CD4-positive, CD25-positive, alpha-beta regulatory T cell (primary cell): ENCODE data around the gene ZC3HAV1L. TPM values are rescaled to one million over a fixed set of nuclear protein-coding genes. Genes with fewer than 3 reads are reported as not detected.
A peak's percentile ranks its signal among the peaks of the same experiment; 100 is the strongest.
"Not testable (repeated sequence)": the region's sequence is repeated elsewhere in the genome, so short reads cannot be mapped to it uniquely, and the experiment has no call there.

ENCODE experiments used
- ATAC-seq, 2 donors: fragments of 150-1000 bp; cut with Tn5 transposase; one replicate each; pipeline ENCODE4 v1.10.0; 2021; ENCODE audit warnings: low read depth in 2 of 2, moderate number of reproducible peaks in 2 of 2, moderate library complexity in 1 of 2
- DNase-seq, 3 donors: peaks; one replicate each; pipeline versions ENCODE4 v3.0.0 to v3.0.0-alpha.2; 2012 to 2022; ENCODE audit warnings: mixed read lengths in 1 of 3
- H3K27ac ChIP-seq: one replicate; pipeline ENCODE4 v1.7.0; 2013; ENCODE audit warnings: mild to moderate bottlenecking, low read length; ENCODE audit not compliant: insufficient read depth, poor library complexity, severe bottlenecking
- H3K27me3 ChIP-seq: one replicate; pipeline ENCODE4 v1.7.0; 2013; ENCODE audit warnings: low read length; ENCODE audit not compliant: control insufficient read depth, insufficient read depth
- H3K36me3 ChIP-seq: one replicate; pipeline ENCODE4 v1.7.0; 2013; ENCODE audit warnings: mild to moderate bottlenecking, low read length, moderate library complexity; ENCODE audit not compliant: control insufficient read depth, insufficient read depth
- H3K4me1 ChIP-seq: 2 replicates; pipeline ENCODE4 v1.7.0; 2013; ENCODE audit warnings: mild to moderate bottlenecking, low read length; ENCODE audit not compliant: insufficient read depth, control insufficient read depth, poor library complexity, severe bottlenecking
- H3K4me3 ChIP-seq: one replicate; pipeline ENCODE4 v1.7.0; 2013; ENCODE audit warnings: low read depth, mild to moderate bottlenecking, low read length, moderate library complexity
- H3K9me3 ChIP-seq, 2 experiments: 1 replicate in 1 of 2; 2 replicates in 1 of 2; pipeline ENCODE4 v1.7.0; 2013; ENCODE audit warnings: low read length in 2 of 2, mild to moderate bottlenecking in 1 of 2, moderate library complexity in 1 of 2; ENCODE audit not compliant: control insufficient read depth in 2 of 2
- H3K27ac Mint-ChIP-seq, 3 donors: one replicate each; pipeline ENCODE4 v1.8.0; 2020 to 2022; ENCODE audit warnings: mild to moderate bottlenecking in 3 of 3, mixed read lengths in 3 of 3, moderate library complexity in 2 of 3
- H3K27me3 Mint-ChIP-seq: one replicate; pipeline ENCODE4 v1.8.0; 2022; ENCODE audit warnings: mild to moderate bottlenecking, mixed read lengths
- H3K36me3 Mint-ChIP-seq: one replicate; pipeline ENCODE4 v1.8.0; 2020; ENCODE audit warnings: mixed read lengths
- H3K4me1 Mint-ChIP-seq, 4 donors: one replicate each; pipeline ENCODE4 v1.8.0; 2020 to 2022; ENCODE audit warnings: mixed read lengths in 4 of 4, mild to moderate bottlenecking in 1 of 4
- H3K4me3 Mint-ChIP-seq, 4 donors: one replicate each; pipeline ENCODE4 v1.8.0; 2020 to 2022; ENCODE audit warnings: mild to moderate bottlenecking in 4 of 4, mixed read lengths in 4 of 4, moderate library complexity in 3 of 4
- H3K9me3 Mint-ChIP-seq, 7 donors: one replicate each; pipeline ENCODE4 v1.8.0; 2020 to 2022; ENCODE audit warnings: mixed read lengths in 7 of 7, mild to moderate bottlenecking in 3 of 7, moderate library complexity in 2 of 7
- polyA plus RNA-seq, 4 donors: library from polyadenylated mRNA; unstranded; fragments of 300-500 nt; fragmentation: Illumina TruSeq; gene quantifications; one replicate each; pipeline ENCODE4 v1.2.3, GENCODE V29; 2021
- total RNA-seq: library from RNA; stranded (reverse); gene quantifications from one replicate; pipeline ENCODE4 v1.2.3, GENCODE V29; 2022

Gene ZC3HAV1L
- total and polyA plus RNA-seq, 5 donors from 2014 or later: 0.25 to 1.4 (median 0.75) TPM; not detected in 1

DNA sequence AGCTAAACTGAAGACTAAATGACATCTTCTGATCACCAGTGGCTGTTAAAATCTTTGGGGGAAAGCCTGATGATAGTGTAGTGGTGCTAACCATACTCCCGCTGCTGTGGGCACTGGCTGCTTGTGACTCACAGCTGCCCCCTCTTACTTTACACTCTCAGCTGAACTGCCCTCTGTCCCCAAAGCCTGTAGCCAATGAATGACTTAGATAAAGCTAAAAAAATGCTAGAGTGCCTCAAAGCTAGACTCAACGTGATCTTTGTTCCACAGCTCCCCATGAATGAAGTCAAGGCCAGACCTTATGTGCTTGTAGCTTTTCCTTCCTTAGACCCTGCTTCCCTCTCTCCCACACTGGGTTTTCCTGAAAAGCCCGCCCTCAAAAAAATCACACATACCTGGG is 6.5 kb downstream of the ZC3HAV1L start:
- H3K4me1 ChIP-seq: no peaks in the 10 kb centered on the region
- H3K9me3 ChIP-seq: no peaks in the 10 kb centered on the region
- H3K4me3 ChIP-seq: no peak overlapping the region
- Mint-ChIP-seq H3K4me3 (no peak overlapping the region), H3K36me3 (no peaks in the 10 kb centered on the region), H3K4me1 (peaks cover 0 to 11% (median 7%) of the 10 kb centered on the region in 4 donors), H3K27me3 (no peaks in the 10 kb centered on the region), H3K9me3 (no peaks in the 10 kb centered on the region), H3K27ac (peak overlapping the region in 1 of 3 donors; percentile 52)
- DNase-seq (no peak), ATAC-seq (no peak)
- no peak overlapping the region for H3K27ac ChIP-seq
- no peaks in the 10 kb centered on the region for H3K27me3 ChIP-seq
- no peaks in the 10 kb centered on the region for H3K36me3 ChIP-seq

DNA sequence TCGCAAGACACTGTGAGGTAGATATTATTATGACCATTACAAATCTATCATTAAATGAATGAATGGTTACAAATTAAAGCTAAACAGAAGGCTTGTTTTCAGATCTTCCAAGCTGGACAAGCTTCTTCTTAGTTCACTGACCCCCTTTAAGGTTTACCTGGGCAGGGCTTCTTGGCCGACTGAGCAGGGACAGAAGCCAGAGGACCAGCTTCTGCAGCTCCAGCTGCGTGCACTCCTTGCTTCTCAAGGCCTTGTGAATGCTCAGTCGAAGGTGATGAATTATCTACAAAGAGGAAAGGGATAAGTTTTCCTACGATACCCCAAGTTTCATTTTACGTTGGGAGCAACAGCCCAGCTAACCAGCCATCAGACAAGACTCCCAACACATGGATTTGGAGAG is 9.3 kb downstream of the ZC3HAV1L start:
- no peak for DNase-seq
- peaks cover 0 to 4% (median 0%) of the 10 kb centered on the region in 4 donors for H3K4me1 Mint-ChIP-seq
- no peaks in the 10 kb centered on the region for H3K9me3 Mint-ChIP-seq
- H3K27ac ChIP-seq: no peak overlapping the region
- no peaks in the 10 kb centered on the region for H3K36me3 ChIP-seq
- H3K4me1 ChIP-seq: no peaks in the 10 kb centered on the region
- no peaks in the 10 kb centered on the region for H3K9me3 ChIP-seq
- no peaks in the 10 kb centered on the region for H3K27me3 ChIP-seq
- H3K27me3 Mint-ChIP-seq: no peaks in the 10 kb centered on the region
- no peaks in the 10 kb centered on the region for H3K36me3 Mint-ChIP-seq
- no peak overlapping the region for H3K4me3 ChIP-seq
- H3K27ac Mint-ChIP-seq: no peak overlapping the region
- no peak for ATAC-seq
- H3K4me3 Mint-ChIP-seq: no peak overlapping the region

DNA sequence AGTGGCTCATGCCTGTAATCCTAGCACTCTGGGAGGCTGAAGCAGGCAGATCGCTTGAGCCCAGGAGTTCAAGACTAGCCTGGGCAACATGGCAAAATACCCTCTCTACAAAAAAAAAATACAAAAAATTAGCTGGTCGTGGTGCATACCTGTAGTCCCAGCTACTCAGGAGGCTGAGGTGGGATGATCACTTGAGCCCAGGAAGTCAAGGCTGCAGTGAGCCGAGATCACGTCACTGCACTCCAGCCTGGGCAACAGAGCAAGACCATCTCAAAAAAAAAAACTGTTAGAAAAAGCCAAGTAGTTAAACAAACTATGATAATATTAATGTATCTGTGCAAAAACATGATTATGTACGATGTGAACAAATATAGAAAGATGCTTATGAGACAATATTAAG is 10.0 kb downstream of the ZC3HAV1L start:
- ATAC-seq, H3K4me1 ChIP-seq, H3K27me3 Mint-ChIP-seq, H3K36me3 ChIP-seq, H3K9me3 Mint-ChIP-seq, H3K4me3 Mint-ChIP-seq, H3K27me3 ChIP-seq, H3K9me3 ChIP-seq, H3K4me1 Mint-ChIP-seq, H3K27ac ChIP-seq, H3K36me3 Mint-ChIP-seq, H3K4me3 ChIP-seq, DNase-seq, H3K27ac Mint-ChIP-seq: not testable (repeated sequence)

DNA sequence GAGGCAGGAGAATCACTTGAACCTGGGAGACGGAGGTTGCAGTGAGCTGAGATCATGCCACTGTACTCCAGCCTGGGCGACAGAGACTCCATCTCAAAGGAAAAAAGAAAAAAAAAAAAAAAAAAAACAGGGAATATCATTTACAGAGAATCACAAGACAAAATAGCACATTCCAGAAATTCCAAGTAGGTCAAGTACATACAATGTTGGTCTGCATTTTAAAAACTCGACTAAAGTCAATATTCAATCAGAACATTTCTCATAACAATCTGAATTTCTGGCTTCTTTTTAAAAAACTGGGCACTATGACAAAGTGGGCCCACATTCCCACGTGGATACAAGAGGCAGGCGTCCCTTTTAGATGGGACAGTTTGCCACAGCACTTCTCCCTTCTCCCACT is 12.8 kb downstream of the ZC3HAV1L start:
- no peaks in the 10 kb centered on the region for H3K4me1 ChIP-seq
- Mint-ChIP-seq H3K27ac (no peak overlapping the region), H3K4me1 (peaks cover 0 to 4% (median 0%) of the 10 kb centered on the region in 4 donors), H3K27me3 (no peaks in the 10 kb centered on the region), H3K9me3 (no peaks in the 10 kb centered on the region), H3K36me3 (no peaks in the 10 kb centered on the region), H3K4me3 (no peak overlapping the region)
- H3K27ac ChIP-seq: no peak overlapping the region
- no peak for ATAC-seq
- H3K27me3 ChIP-seq: no peaks in the 10 kb centered on the region
- no peaks in the 10 kb centered on the region for H3K9me3 ChIP-seq
- no peak for DNase-seq
- no peaks in the 10 kb centered on the region for H3K36me3 ChIP-seq
- H3K4me3 ChIP-seq: no peak overlapping the region

- H3K4me1 Mint-ChIP-seq: peaks cover 0 to 4% (median 2%) of the 10 kb centered on the region in 4 donors
- Histone ChIP-seq H3K9me3 (no peaks in the 10 kb centered on the region), H3K36me3 (no peaks in the 10 kb centered on the region), H3K27ac (no peak overlapping the region), H3K27me3 (no peaks in the 10 kb centered on the region), H3K4me1 (no peaks in the 10 kb centered on the region), H3K4me3 (no peak overlapping the region)
- no peak for ATAC-seq
- H3K36me3 Mint-ChIP-seq: no peaks in the 10 kb centered on the region
- no peaks in the 10 kb centered on the region for H3K9me3 Mint-ChIP-seq
- no peak overlapping the region for H3K4me3 Mint-ChIP-seq
- H3K27ac Mint-ChIP-seq: peak overlapping the region in 1 of 3 donors; percentile 77
- H3K27me3 Mint-ChIP-seq: no peaks in the 10 kb centered on the region
- DNase-seq: no peak
Measured at GRCh38 chr7:139022286-139022685, 13.6 kb downstream of the ZC3HAV1L start.

DNA sequence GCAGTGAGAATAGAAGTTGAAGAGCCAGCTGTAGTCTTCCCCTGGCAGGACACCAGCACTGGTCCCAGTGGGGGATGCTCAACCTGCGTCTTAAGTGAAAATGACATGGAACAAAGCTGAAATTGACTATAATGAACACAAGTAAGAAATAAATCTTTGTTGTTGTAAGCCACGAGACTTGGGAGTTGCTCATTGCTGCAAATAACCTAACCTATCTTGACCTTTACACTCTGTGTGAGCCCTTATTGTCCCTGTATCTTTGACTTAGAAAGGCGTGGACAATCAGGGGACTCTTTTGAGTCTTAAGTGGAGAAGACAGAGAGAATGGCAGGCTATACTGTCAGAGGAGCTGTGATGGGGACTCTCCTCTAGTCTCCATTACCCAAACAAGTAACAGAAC is 16.9 kb downstream of the ZC3HAV1L start:
- Mint-ChIP-seq H3K27me3 (no peaks in the 10 kb centered on the region), H3K9me3 (no peaks in the 10 kb centered on the region), H3K27ac (no peak overlapping the region), H3K36me3 (no peaks in the 10 kb centered on the region), H3K4me3 (no peak overlapping the region), H3K4me1 (peaks cover 4 to 8% (median 5%) of the 10 kb centered on the region in 4 donors)
- Histone ChIP-seq H3K4me3 (no peak overlapping the region), H3K9me3 (no peaks in the 10 kb centered on the region), H3K36me3 (no peaks in the 10 kb centered on the region), H3K27me3 (peaks cover 6% of the 10 kb centered on the region), H3K4me1 (no peaks in the 10 kb centered on the region), H3K27ac (no peak overlapping the region)
- ATAC-seq (no peak), DNase-seq (no peak)

- Histone ChIP-seq H3K9me3 (no peaks in the 10 kb centered on the region), H3K36me3 (no peaks in the 10 kb centered on the region), H3K4me3 (no peak overlapping the region), H3K27me3 (peaks cover 6% of the 10 kb centered on the region), H3K4me1 (no peaks in the 10 kb centered on the region), H3K27ac (no peak overlapping the region)
- H3K9me3 Mint-ChIP-seq: no peaks in the 10 kb centered on the region
- DNase-seq: peak; percentile 34 to 82 (median 67)
- H3K27ac Mint-ChIP-seq: peak overlapping the region in 1 of 3 donors; percentile 17
- H3K4me3 Mint-ChIP-seq: no peak overlapping the region
- H3K4me1 Mint-ChIP-seq: peaks cover 0 to 8% (median 5%) of the 10 kb centered on the region in 4 donors
- no peaks in the 10 kb centered on the region for H3K27me3 Mint-ChIP-seq
- peak; percentile 61 to 70 for ATAC-seq
- H3K36me3 Mint-ChIP-seq: no peaks in the 10 kb centered on the region
Measured at GRCh38 chr7:139016931-139017511, 18.8 kb downstream of the ZC3HAV1L start.

DNA sequence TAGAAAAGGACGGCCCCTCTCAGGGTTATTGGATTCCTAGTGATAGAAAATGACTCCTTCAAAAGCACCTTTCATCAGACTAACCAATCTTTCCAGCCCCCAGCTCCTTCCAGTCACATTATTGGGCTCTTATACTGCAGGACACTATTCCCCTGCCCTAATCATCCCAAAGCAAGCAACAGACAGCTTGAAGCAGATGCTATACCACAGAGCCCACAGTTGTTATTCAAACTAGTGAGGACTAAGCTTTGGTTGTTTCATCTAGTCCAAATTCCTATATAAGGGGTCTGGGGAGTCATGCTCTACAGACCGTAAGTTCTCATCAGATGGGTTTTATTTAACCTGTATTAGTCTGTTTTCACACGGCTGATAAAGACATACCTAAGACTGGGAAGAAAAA is 24.5 kb downstream of the ZC3HAV1L start:
- Histone ChIP-seq H3K4me1 (no peaks in the 10 kb centered on the region), H3K27ac (no peak overlapping the region), H3K9me3 (no peaks in the 10 kb centered on the region), H3K4me3 (no peak overlapping the region), H3K36me3 (no peaks in the 10 kb centered on the region), H3K27me3 (peaks cover 6% of the 10 kb centered on the region)
- H3K4me3 Mint-ChIP-seq: no peak overlapping the region
- H3K27ac Mint-ChIP-seq: no peak overlapping the region
- no peaks in the 10 kb centered on the region for H3K4me1 Mint-ChIP-seq
- H3K9me3 Mint-ChIP-seq: peaks cover 0 to 1% (median 0%) of the 10 kb centered on the region in 7 donors
- ATAC-seq (no peak), DNase-seq (no peak)
- H3K27me3 Mint-ChIP-seq: peaks cover 12% of the 10 kb centered on the region
- no peaks in the 10 kb centered on the region for H3K36me3 Mint-ChIP-seq
